GM12872 (cell line): Measurements from ENCODE around the gene UBE2F.

ENCODE experiments used
- TF ChIP-seq, protein P1 (sequence below): IDR thresholded peaks from 3 replicates; pipeline ENCODE4 v1.5.1; 2011; ENCODE audit warnings: low read depth, mild to moderate bottlenecking, low read length, moderate library complexity; ENCODE audit not compliant: insufficient read depth

Gene UBE2F

DNA sequence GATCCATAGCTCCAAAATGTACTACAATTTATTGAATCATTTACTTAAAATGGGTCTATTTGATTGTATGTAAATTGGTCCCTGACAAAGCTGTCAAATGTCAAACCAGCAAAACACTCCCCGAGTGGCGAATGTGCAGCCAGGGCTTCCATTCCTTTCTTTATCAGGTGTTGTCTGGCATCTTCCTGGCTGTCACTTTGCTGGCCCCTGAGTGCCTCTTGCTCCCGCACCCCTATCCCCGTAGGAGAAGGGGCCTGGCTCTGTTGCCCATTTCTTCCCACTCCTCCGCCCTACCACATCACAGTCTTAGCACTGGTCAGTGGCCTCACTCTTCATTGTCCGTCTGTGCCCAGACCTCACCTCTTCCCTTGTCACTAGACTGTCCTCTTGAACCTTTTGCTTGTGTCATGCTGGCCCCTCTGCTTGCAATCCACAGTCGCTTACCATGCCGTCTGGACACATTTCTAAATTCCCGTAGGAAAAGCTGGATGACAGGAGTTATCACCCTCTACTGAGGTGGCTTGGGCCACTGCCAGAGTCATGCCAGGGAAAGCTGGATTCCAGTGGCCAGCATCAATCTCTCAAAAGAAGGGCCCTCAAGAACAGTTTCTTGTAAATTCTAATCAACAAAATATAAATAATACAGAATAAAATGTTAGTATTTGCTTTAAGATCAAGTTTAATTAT, 15.4 kb downstream of the UBE2F start:
- TF ChIP-seq, protein P1, sequence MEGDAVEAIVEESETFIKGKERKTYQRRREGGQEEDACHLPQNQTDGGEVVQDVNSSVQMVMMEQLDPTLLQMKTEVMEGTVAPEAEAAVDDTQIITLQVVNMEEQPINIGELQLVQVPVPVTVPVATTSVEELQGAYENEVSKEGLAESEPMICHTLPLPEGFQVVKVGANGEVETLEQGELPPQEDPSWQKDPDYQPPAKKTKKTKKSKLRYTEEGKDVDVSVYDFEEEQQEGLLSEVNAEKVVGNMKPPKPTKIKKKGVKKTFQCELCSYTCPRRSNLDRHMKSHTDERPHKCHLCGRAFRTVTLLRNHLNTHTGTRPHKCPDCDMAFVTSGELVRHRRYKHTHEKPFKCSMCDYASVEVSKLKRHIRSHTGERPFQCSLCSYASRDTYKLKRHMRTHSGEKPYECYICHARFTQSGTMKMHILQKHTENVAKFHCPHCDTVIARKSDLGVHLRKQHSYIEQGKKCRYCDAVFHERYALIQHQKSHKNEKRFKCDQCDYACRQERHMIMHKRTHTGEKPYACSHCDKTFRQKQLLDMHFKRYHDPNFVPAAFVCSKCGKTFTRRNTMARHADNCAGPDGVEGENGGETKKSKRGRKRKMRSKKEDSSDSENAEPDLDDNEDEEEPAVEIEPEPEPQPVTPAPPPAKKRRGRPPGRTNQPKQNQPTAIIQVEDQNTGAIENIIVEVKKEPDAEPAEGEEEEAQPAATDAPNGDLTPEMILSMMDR, result no peak

DNA sequence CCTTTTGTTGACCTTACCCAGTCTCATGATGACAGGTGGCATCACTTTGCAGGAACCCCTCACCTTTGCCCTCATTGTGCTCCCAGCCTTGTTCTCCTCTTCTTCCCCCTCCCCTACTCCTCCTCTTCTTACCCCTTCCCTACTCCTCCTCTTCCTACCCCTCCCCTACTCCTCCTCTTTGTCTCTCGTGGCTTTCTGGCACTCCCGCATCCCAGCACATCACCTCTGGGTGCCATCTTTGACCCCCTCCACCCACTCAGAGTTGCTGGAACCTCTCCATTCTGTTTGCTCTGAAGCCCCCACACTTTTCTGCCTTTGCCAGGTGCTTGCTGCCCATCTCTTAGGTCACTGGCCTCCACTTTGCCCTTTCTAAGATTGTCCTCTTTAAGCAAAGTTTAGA, 17.1 kb downstream of the UBE2F start:
- TF ChIP-seq, protein P1, result no peak

DNA sequence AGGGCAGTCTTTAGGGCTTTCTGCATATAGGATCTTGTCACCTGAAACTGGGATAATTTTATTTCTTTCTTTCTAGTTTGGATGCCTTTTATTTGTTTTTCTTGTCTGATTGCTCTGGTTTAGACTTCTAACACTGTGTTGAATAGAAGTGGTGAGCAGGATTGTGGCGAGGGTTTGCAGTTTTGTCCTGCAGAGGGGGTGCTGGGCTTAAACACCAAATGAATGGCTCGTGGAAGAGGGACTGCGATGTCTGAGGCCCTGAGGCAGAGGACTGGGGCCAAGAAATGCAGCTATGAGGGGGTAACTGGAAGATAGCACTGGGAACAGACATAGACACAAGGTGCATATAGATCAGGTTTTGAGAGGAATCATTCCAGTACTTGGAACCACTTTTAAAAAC, 20.5 kb downstream of the UBE2F start:
- TF ChIP-seq, protein P1, result no peak

DNA sequence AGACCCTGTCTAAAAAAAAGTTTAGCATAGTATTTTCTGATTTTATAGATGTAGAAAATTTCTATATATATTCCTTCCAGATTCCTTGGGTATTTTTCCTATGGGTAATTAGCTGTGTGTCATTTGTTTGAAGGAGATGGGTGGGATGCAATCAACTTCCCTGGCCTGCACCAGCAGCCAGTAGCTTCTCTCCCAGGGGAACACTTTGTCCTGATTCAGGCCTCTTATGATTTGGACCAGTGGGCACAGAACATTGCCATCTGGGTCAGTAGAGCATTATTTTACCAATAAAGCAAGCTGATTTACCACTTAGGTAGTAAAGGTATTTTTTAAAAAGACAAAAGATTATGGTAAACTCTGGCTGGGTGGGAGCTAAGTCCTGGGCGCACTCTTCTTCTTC, 26.9 kb downstream of the UBE2F start:
- TF ChIP-seq, protein P1, result no peak

DNA sequence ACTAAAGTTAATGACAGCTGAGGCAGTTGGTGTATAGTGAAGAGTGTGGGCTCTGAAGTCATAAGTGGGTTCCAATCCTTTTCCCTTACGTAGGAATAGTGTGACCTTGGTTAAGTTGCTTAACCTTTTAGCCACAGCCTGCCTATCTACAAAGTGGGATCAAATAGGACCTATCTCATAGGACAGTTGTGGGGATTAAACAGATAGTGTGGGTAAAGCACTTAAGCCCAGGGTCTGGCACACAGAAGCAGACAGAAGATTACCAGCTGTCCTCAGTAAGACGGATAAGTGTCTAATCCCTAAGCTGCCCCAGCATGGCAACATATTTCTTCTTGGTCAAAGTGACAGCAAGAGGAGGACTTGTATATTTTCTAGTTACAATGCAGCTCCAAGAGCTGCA, 28.2 kb downstream of the UBE2F start:
- TF ChIP-seq, protein P1, result no peak

DNA sequence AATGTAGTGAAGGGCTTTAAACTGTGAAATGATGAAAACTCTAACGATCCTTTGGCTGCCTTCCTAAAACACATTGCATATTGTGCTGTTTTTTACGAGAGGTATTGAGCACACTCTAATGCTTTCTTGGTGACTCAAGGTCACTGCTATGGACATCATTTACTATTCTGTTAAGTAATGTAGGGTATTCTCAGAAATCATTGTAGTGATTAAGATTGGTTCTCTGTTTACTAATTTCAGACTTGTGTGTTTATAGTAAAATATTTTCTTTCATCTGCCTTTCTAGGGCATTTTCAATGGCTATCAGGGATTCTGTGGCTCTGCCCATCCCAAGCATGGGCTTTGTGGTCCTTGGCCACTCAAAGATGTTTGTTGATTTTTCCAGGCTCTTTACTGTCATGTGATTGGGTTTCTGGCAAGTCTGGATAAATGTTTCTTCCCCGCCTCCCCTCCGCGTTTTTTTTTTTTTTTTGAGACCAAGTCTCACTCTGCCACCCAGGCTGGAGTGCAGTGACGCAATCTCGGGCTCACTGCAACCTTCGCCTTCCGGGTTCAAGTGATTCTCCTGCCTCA, 29.3 kb downstream of the UBE2F start:
- TF ChIP-seq, protein P1, result no peak

DNA sequence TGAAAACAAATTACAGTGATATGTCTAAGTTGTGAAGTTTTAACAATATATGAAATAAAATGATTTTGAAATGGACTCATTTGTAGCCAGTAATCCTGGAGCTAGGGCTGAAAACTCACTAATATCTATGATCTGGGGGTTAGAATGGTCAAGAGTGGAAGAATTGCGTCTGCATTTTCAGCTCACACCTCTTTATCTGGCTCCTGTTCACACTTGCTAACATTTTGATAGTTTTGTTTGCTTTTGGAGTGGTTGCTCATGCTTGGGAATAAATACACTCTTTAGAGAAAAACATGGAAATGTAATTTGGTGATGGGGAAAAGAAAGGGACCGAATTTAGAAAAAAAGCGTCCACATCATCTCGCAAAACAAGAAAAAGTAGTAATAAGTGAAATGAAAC, 30.7 kb downstream of the UBE2F start:
- TF ChIP-seq, protein P1, result no peak

DNA sequence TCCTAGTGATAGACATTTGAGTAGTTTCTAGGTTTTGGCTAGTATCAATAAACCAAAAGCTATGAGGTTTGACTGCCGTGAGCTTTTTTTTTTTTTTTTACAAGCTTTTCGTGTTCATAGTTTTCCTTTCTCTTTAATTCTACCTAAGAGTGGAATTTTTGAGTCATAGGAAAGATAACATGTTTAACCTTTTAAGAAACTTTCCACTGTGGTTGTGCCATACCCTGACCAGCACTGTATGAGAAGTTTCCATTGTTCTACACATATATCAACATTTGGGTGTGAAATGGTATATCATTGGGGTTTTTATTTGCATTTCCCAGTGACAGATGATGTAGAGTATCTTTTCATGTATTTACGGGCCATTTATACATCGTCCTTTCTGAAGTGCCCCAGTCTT, 31.7 kb downstream of the UBE2F start:
- TF ChIP-seq, protein P1, result no peak
